HepG2 (cell line): ENCODE data around the gene UBE3D. TPM values are rescaled to one million over a fixed set of nuclear protein-coding genes. Genes with fewer than 3 reads are reported as not detected.

Experiments
- ATAC-seq: fragments of 200-7000 bp; cut with Tn5 transposase; 3 replicates; pipeline ENCODE4 v1.9.1; 2020; ENCODE audit warnings: mild to moderate bottlenecking, moderate library complexity
- BruUV-seq: library from RNA; stranded (reverse); fragments of 400-500 nt; replicated peaks from 2 replicates; lab custom pipeline; 2021; lab: Mats Ljungman, UMichigan
- CTCF ChIA-PET: fragments of 300-600 bp; formaldehyde crosslinking; extraction: SDS; loops from one replicate; lab custom pipeline; 2021; ENCODE audit warnings: low total read pairs, inconsistent platforms, low intra/inter-chr PET ratio; lab: Yijun Ruan, JAX
- POLR2A ChIA-PET: fragments of 350-600 bp; sonication (Branson Sonifier 250); formaldehyde crosslinking; loops from one replicate; lab custom pipeline; 2020; ENCODE audit warnings: antibody characterized with exemption, inconsistent platforms; lab: Yijun Ruan, JAX
- DNase-seq: peaks from one replicate; pipeline ENCODE4 v3.0.0-alpha.2; 2015; ENCODE audit warnings: low spot score
- FAIRE-seq: peaks from 3 replicates; lab custom pipeline; 2011; peaks lifted over from hg19 to GRCh38; lab: Jason Lieb, UNC
- H2AFZ ChIP-seq: one replicate; pipeline ENCODE4 v1.6.1; 2011; ENCODE audit warnings: low read length, inconsistent platforms
- H3K27ac ChIP-seq: fragments of 300-600 bp; 3 replicates; pipeline ENCODE4 v1.8.0; 2011; ENCODE audit warnings: mixed run types, mild to moderate bottlenecking, mixed read lengths, low read length, inconsistent platforms; ENCODE audit not compliant: insufficient read depth; ENCODE audit errors: extremely low read length
- H3K27me3 ChIP-seq, 2 experiments: fragments of 200-600 bp in 1 of 2; 2 replicates in 1 of 2; 3 replicates in 1 of 2; pipeline versions ENCODE4 v1.6.0 to v1.8.0; 2011; ENCODE audit warnings: low read length in 2 of 2, mild to moderate bottlenecking in 2 of 2, moderate library complexity in 2 of 2, inconsistent platforms in 1 of 2; ENCODE audit not compliant: insufficient read depth in 2 of 2, control insufficient read depth in 1 of 2
- H3K36me3 ChIP-seq, 2 experiments: fragments of 200-600 bp in 1 of 2; replicated peaks in 1 of 2; 2 replicates in 1 of 2; 3 replicates in 1 of 2; pipeline versions ENCODE4 v1.5.1 to v1.8.0; 2011; ENCODE audit warnings: low read length in 2 of 2, inconsistent platforms in 1 of 2; ENCODE audit not compliant: insufficient read depth in 2 of 2, control insufficient read depth in 1 of 2
- H3K4me1 ChIP-seq: 2 replicates; pipeline ENCODE4 v1.5.1; 2012; ENCODE audit warnings: low read length, inconsistent platforms; ENCODE audit not compliant: insufficient read depth
- H3K4me2 ChIP-seq: 2 replicates; pipeline ENCODE4 v1.6.0; 2011; ENCODE audit warnings: low read depth, low read length, inconsistent platforms
- H3K4me3 ChIP-seq, 3 experiments: fragments of 200-600 bp in 1 of 3; sonication (generic), shearing (Covaris generic) in 1 of 3; replicated peaks in 1 of 3; 2 replicates each; pipeline ENCODE4 v1.5.1; 2011 to 2016; ENCODE audit warnings: low read length in 3 of 3, inconsistent platforms in 2 of 3, low read depth in 2 of 3, mild to moderate bottlenecking in 2 of 3, control low read depth in 1 of 3, mixed read lengths in 1 of 3; ENCODE audit not compliant: insufficient read depth in 1 of 3
- H3K79me2 ChIP-seq: one replicate; pipeline ENCODE4 v1.6.1; 2011; ENCODE audit warnings: low read length, inconsistent platforms; ENCODE audit not compliant: insufficient read depth
- H3K9ac ChIP-seq: 2 replicates; pipeline ENCODE4 v1.6.0; 2011; ENCODE audit warnings: mild to moderate bottlenecking, low read depth, low read length, inconsistent platforms; ENCODE audit not compliant: insufficient read depth
- H3K9me3 ChIP-seq: 2 replicates; pipeline ENCODE4 v1.5.1; 2012; ENCODE audit warnings: mild to moderate bottlenecking, low read length
- H4K20me1 ChIP-seq: 2 replicates; pipeline ENCODE4 v1.6.0; 2011; ENCODE audit warnings: inconsistent platforms, mild to moderate bottlenecking, low read length, moderate library complexity; ENCODE audit not compliant: insufficient read depth
- CHCHD3 ChIP-seq: sonication (generic); formaldehyde crosslinking; IDR thresholded peaks from 2 replicates; pipeline ENCODE4 v1.8.0; 2022; ENCODE audit warnings: mild to moderate bottlenecking, missing genetic modification reagents, moderate library complexity
- CSRNP1 ChIP-seq: sonication (generic); formaldehyde crosslinking; IDR thresholded peaks from 2 replicates; pipeline ENCODE4 v1.8.1; 2023; ENCODE audit warnings: mild to moderate bottlenecking, missing genetic modification reagents
- ETV5 ChIP-seq: IDR thresholded peaks from 2 replicates; pipeline ENCODE4 v1.6.1; 2018; ENCODE audit warnings: missing biosample characterization, missing genetic modification reagents, inconsistent platforms, borderline replicate concordance
- HDAC2 ChIP-seq: sonication (generic); formaldehyde crosslinking; IDR thresholded peaks from 2 replicates; pipeline ENCODE4 v1.4.0; 2020; ENCODE audit warnings: missing genetic modification reagents
- NFIC ChIP-seq: IDR thresholded peaks from 2 replicates; pipeline ENCODE4 v1.6.1; 2012; ENCODE audit warnings: mild to moderate bottlenecking, low read length, inconsistent platforms
- PPARG ChIP-seq: conservative IDR thresholded peaks from 2 replicates; pipeline ENCODE4 v1.6.1; 2016; ENCODE audit warnings: missing biosample characterization, missing genetic modification reagents
- RFX1 ChIP-seq: fragments of 450-650 bp; IDR thresholded peaks from 2 replicates; pipeline ENCODE4 v1.6.1; 2017
- SNAPC5 ChIP-seq: sonication (generic); formaldehyde crosslinking; IDR thresholded peaks from 2 replicates; pipeline ENCODE4 v1.8.1; 2023; ENCODE audit warnings: mild to moderate bottlenecking, missing genetic modification reagents, borderline replicate concordance
- ZNF446 ChIP-seq: sonication (generic); formaldehyde crosslinking; IDR thresholded peaks from 2 replicates; pipeline ENCODE4 v1.5.0; 2020; ENCODE audit warnings: mild to moderate bottlenecking, missing genetic modification reagents
- ZNF556 ChIP-seq: sonication (generic); formaldehyde crosslinking; IDR thresholded peaks from 2 replicates; pipeline ENCODE4 v1.4.0; 2020; ENCODE audit warnings: mild to moderate bottlenecking, missing genetic modification reagents, borderline replicate concordance
- ZNF557 ChIP-seq: sonication (generic); formaldehyde crosslinking; IDR thresholded peaks from 2 replicates; pipeline ENCODE4 v1.4.0; 2020; ENCODE audit warnings: missing genetic modification reagents
- ZNF672 ChIP-seq: sonication (generic); formaldehyde crosslinking; IDR thresholded peaks from 2 replicates; pipeline ENCODE4 v1.8.1; 2022; ENCODE audit warnings: missing genetic modification reagents
- ZXDC ChIP-seq: sonication (generic); formaldehyde crosslinking; IDR thresholded peaks from 2 replicates; pipeline ENCODE4 v1.5.0; 2020; ENCODE audit warnings: mild to moderate bottlenecking, missing genetic modification reagents
- WGBS: methylation state at CpG from one replicate; pipeline ENCODE4 v1.1.6; 2017; ENCODE audit warnings: low lambda C conversion rate; 5-methylcytosine and 5-hydroxymethylcytosine counted together
- in situ Hi-C: cut with HindIII; loops from 2 replicates; pipeline ENCODE4 v1.10.0; 2017; ENCODE audit warnings: low pct_unique_long_range_greater_than_20kb; ENCODE audit not compliant: extremely low pct_ligation_motif_present
- intact Hi-C: fragments of 100-400 bp; cut with micrococcal nuclease; formaldehyde crosslinking; loops from one replicate; pipeline ENCODE4 v1.10.0; 2022; ENCODE audit not compliant: unreplicated experiment
- polyA plus RNA-seq, 8 experiments: library from polyadenylated mRNA; depleted of rRNA in 3 of 8; stranded (reverse) in 7 of 8; unstranded in 1 of 8; fragments of >200 nt; fragmentation: Illumina TruSeq in 4 of 8; extraction: Trizol in 4 of 8; gene quantifications; 2 replicates each; pipeline versions ENCODE4 v1.2.1 to v1.2.3, GENCODE V29; 2011 to 2016; ENCODE audit warnings: low read depth in 4 of 8, missing spikeins in 1 of 8, mixed read lengths in 1 of 8; ENCODE audit not compliant: insufficient read depth in 1 of 8
- total RNA-seq, 5 experiments: library from RNA; depleted of rRNA; stranded (reverse); fragments of >200 nt; fragmentation: Illumina TruSeq; extraction: Trizol; gene quantifications; 2 replicates each; pipeline ENCODE4 v1.2.3, GENCODE V29; 2016; ENCODE audit warnings: low read depth in 1 of 5
- TF ChIP-seq, protein P1 (sequence below): sonication (generic); formaldehyde crosslinking; IDR thresholded peaks from 2 replicates; pipeline ENCODE4 v1.4.0; 2020; ENCODE audit warnings: missing genetic modification reagents
- TF ChIP-seq, protein P2 (sequence below): sonication (generic); formaldehyde crosslinking; IDR thresholded peaks from 2 replicates; pipeline ENCODE4 v1.4.0; 2020; ENCODE audit warnings: mild to moderate bottlenecking, missing genetic modification reagents
- TF ChIP-seq, protein P3 (sequence below): sonication (generic); formaldehyde crosslinking; IDR thresholded peaks from 2 replicates; pipeline ENCODE4 v1.5.1; 2020; ENCODE audit warnings: missing genetic modification reagents, mild to moderate bottlenecking, borderline replicate concordance

UBE3D gene
- total and polyA plus RNA-seq, 2 of the 13 experiments (the other 11 are each of a cell fraction or from before 2014, with no cell fraction given) = 5.1 to 11.4 TPM

DNA sequence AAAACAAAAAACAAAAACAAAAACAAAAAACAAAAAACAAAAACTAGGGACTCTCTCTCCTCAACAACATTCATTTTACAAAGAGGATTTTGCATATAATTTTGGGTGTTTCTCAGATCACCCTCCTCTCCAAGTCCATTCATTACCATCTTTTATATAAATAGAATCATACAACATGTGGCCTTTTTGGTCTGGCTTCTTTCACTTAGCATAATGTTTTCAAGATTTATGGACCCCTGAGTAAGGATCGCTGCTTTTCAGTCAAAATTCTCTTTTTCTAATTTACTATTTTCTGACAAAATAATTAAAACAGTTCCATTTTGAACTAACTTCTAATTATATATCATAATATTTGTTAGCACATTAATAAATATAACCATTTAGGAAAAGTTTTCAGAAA lies 94.8 kb downstream of the UBE3D start (continued):
- TF ChIP-seq, protein P1, sequence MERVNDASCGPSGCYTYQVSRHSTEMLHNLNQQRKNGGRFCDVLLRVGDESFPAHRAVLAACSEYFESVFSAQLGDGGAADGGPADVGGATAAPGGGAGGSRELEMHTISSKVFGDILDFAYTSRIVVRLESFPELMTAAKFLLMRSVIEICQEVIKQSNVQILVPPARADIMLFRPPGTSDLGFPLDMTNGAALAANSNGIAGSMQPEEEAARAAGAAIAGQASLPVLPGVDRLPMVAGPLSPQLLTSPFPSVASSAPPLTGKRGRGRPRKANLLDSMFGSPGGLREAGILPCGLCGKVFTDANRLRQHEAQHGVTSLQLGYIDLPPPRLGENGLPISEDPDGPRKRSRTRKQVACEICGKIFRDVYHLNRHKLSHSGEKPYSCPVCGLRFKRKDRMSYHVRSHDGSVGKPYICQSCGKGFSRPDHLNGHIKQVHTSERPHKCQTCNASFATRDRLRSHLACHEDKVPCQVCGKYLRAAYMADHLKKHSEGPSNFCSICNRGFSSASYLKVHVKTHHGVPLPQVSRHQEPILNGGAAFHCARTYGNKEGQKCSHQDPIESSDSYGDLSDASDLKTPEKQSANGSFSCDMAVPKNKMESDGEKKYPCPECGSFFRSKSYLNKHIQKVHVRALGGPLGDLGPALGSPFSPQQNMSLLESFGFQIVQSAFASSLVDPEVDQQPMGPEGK (CRISPR knock-in tag) = no peak
- no peak for TF ChIP-seq ETV5 (CRISPR knock-in tag)

- DNase-seq (no peak), ATAC-seq (no peak), FAIRE-seq (no peak)
- Histone ChIP-seq H3K9ac (no peak overlapping the region), H2AFZ (no peak overlapping the region), H3K79me2 (no peaks in the 10 kb centered on the region), H3K4me2 (no peak overlapping the region), H3K36me3 (no peaks in the 10 kb centered on the region), H3K27ac (no peak overlapping the region), H3K4me3 (no peak overlapping the region), H3K27me3 (no peaks in the 10 kb centered on the region), H3K9me3 (no peaks in the 10 kb centered on the region), H4K20me1 (no peaks in the 10 kb centered on the region), H3K4me1 (no peaks in the 10 kb centered on the region)
- in situ Hi-C loops (no loop called here), intact Hi-C loops (no loop called here)
- no TSS peak for BruUV-seq
- ChIA-PET CTCF (no interaction called here), POLR2A (no interaction called here)
- 99% methylated on average over 2 of the region's 2 CpGs for WGBS
- TF ChIP-seq SNAPC5 (CRISPR knock-in tag) (no peak), ZXDC (CRISPR knock-in tag) (no peak), ZNF557 (CRISPR knock-in tag) (no peak), ZNF672 (CRISPR knock-in tag) (no peak), RFX1 (no peak), NFIC (no peak), ZNF556 (no peak), CSRNP1 (CRISPR knock-in tag) (no peak), HDAC2 (CRISPR knock-in tag) (no peak), ZNF446 (CRISPR knock-in tag) (no peak), CHCHD3 (CRISPR knock-in tag) (no peak), PPARG (CRISPR knock-in tag) (no peak)
- TF ChIP-seq, protein P2, sequence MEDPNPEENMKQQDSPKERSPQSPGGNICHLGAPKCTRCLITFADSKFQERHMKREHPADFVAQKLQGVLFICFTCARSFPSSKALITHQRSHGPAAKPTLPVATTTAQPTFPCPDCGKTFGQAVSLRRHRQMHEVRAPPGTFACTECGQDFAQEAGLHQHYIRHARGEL (CRISPR knock-in tag) = no peak
- TF ChIP-seq, protein P3, sequence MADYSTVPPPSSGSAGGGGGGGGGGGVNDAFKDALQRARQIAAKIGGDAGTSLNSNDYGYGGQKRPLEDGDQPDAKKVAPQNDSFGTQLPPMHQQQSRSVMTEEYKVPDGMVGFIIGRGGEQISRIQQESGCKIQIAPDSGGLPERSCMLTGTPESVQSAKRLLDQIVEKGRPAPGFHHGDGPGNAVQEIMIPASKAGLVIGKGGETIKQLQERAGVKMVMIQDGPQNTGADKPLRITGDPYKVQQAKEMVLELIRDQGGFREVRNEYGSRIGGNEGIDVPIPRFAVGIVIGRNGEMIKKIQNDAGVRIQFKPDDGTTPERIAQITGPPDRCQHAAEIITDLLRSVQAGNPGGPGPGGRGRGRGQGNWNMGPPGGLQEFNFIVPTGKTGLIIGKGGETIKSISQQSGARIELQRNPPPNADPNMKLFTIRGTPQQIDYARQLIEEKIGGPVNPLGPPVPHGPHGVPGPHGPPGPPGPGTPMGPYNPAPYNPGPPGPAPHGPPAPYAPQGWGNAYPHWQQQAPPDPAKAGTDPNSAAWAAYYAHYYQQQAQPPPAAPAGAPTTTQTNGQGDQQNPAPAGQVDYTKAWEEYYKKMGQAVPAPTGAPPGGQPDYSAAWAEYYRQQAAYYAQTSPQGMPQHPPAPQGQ (CRISPR knock-in tag) = no peak
These were observed 96.9 kb downstream of the UBE3D start for GRCh38 chr6:82968708-82969107.
